Activated CD4-positive, alpha-beta memory T cell treated with anti-CD3 and anti-CD28 coated beads, Interleukin-2, amount 10 ng/mL, durations not matched to agents 7 days and 5 days (primary cell): ENCODE measurements around the gene FLYWCH1. TPM values are rescaled to one million over a fixed set of nuclear protein-coding genes. Genes with fewer than 3 reads are reported as not detected.

Experiments
- CTCF ChIA-PET: fragments of 350-600 bp; sonication (Branson Sonifier 250); formaldehyde crosslinking; loops from one replicate; lab custom pipeline; 2021; ENCODE audit warnings: antibody characterized with exemption, inconsistent platforms; lab: Charles Lee
- POLR2A ChIA-PET: fragments of 350-600 bp; sonication (Branson Sonifier 250); formaldehyde crosslinking; loops from one replicate; lab custom pipeline; 2021; ENCODE audit warnings: antibody characterized with exemption; lab: Charles Lee
- DNase-seq: peaks from one replicate; pipeline ENCODE4 v3.0.0-alpha.2; 2020
- H3K27ac Mint-ChIP-seq: one replicate; pipeline ENCODE4 v1.8.0; 2021; ENCODE audit warnings: mild to moderate bottlenecking, mixed read lengths
- H3K27me3 Mint-ChIP-seq: one replicate; pipeline ENCODE4 v1.8.0; 2021; ENCODE audit warnings: mixed read lengths
- H3K36me3 Mint-ChIP-seq: one replicate; pipeline ENCODE4 v1.8.0; 2021; ENCODE audit warnings: low read depth, mixed read lengths
- H3K4me1 Mint-ChIP-seq: one replicate; pipeline ENCODE4 v1.8.0; 2021; ENCODE audit warnings: mixed read lengths
- H3K4me3 Mint-ChIP-seq: one replicate; pipeline ENCODE4 v1.8.0; 2021; ENCODE audit warnings: mild to moderate bottlenecking, mixed read lengths
- H3K9me3 Mint-ChIP-seq: one replicate; pipeline ENCODE4 v1.8.0; 2021; ENCODE audit warnings: mixed read lengths
- total RNA-seq, 2 experiments: library from RNA; stranded (reverse); gene quantifications; one replicate each; pipeline ENCODE4 v1.2.3, GENCODE V29; 2021

Gene FLYWCH1
- total RNA-seq, 2 experiments from 2014 or later, result 75.2 to 80.8 TPM

GRCh38 chr16:2881783-2882649 is 29.7 kb upstream of the FLYWCH1 start:
- H3K27me3 Mint-ChIP-seq, result no peaks in the 10 kb centered on the region
- no peaks in the 10 kb centered on the region for H3K36me3 Mint-ChIP-seq
- ChIA-PET POLR2A (interaction anchor here (0.6 to 5.1 kb wide), 11 partner anchors 12 to 129 kb away, joined by 3 to 29 read pairs (median 4); partner anchors contain the start of genes FLYWCH1 and SRRM2), CTCF (interaction anchor here (0.8 to 4.1 kb wide), 13 partner anchors 10 to 269 kb away, joined by 3 to 30 read pairs (median 6); no protein-coding TSS in a partner anchor)
- peaks cover 19% of the 10 kb centered on the region for H3K4me1 Mint-ChIP-seq
- no peaks in the 10 kb centered on the region for H3K9me3 Mint-ChIP-seq
- H3K27ac Mint-ChIP-seq, result peak overlapping the region; percentile 89
- DNase-seq, result peak; percentile 51
- peak overlapping the region; percentile 84 for H3K4me3 Mint-ChIP-seq

- peaks cover 19% of the 10 kb centered on the region for H3K4me1 Mint-ChIP-seq
- DNase-seq, result peak; percentile 100
- POLR2A ChIA-PET, result interaction anchor here (0.6 to 5.1 kb wide), 16 partner anchors 12 to 131 kb away, joined by 3 to 29 read pairs (median 4); partner anchors contain the start of genes FLYWCH1 and SRRM2
- H3K36me3 Mint-ChIP-seq, result no peaks in the 10 kb centered on the region
- peak within 1 kb of the TSS; percentile 84 for H3K4me3 Mint-ChIP-seq
- CTCF ChIA-PET, result interaction anchor here (0.7 to 4.1 kb wide), 16 partner anchors 8 to 268 kb away, joined by 3 to 30 read pairs (median 6); partner anchors contain the start of genes FLYWCH1 and PKMYT1
- H3K27ac Mint-ChIP-seq, result peak within 1 kb of the TSS; percentile 89
- no peaks in the 10 kb centered on the region for H3K27me3 Mint-ChIP-seq
- H3K9me3 Mint-ChIP-seq, result no peaks in the 10 kb centered on the region
Measured at GRCh38 chr16:2882650-2883457, 28.9 kb upstream of the FLYWCH1 start, which contains the start of gene FLYWCH2. FLYWCH2 (plus strand) TSS chr16:2883215; CDS start chr16:2896450, 13,235 bp downstream.

GRCh38 chr16:2883458-2883908 is 28.2 kb upstream of the FLYWCH1 start:
- peaks cover under 1% of the 10 kb centered on the region for H3K36me3 Mint-ChIP-seq
- no peaks in the 10 kb centered on the region for H3K27me3 Mint-ChIP-seq
- H3K9me3 Mint-ChIP-seq, result no peaks in the 10 kb centered on the region
- peaks cover 19% of the 10 kb centered on the region for H3K4me1 Mint-ChIP-seq
- H3K27ac Mint-ChIP-seq, result peak overlapping the region; percentile 71
- POLR2A ChIA-PET, result interaction anchor here (0.9 to 5.1 kb wide), 12 partner anchors 12 to 132 kb away, joined by 3 to 29 read pairs (median 6); partner anchors contain the start of gene FLYWCH1
- CTCF ChIA-PET, result interaction anchor here (0.7 to 4.1 kb wide), 13 partner anchors 9 to 120 kb away, joined by 3 to 30 read pairs (median 7); partner anchors contain the start of genes FLYWCH1 and PKMYT1
- DNase-seq, result peak; percentile 25
- H3K4me3 Mint-ChIP-seq, result peak overlapping the region; percentile 84

- Mint-ChIP-seq H3K27me3 (no peaks in the 10 kb centered on the region), H3K36me3 (peaks cover 4% of the 10 kb centered on the region), H3K4me3 (peak overlapping the region; percentile 84), H3K27ac (peak overlapping the region; percentile 71), H3K4me1 (peaks cover 19% of the 10 kb centered on the region), H3K9me3 (no peaks in the 10 kb centered on the region)
- CTCF ChIA-PET, result interaction anchor here (0.6 to 4.1 kb wide), 9 partner anchors 12 to 81 kb away, joined by 3 to 30 read pairs (median 14); partner anchors contain the start of gene FLYWCH1
- DNase-seq, result no peak
- POLR2A ChIA-PET, result interaction anchor here (1.2 to 5.1 kb wide), 5 partner anchors 14 to 62 kb away, joined by 3 to 29 read pairs (median 11); partner anchors contain the start of gene FLYWCH1
Measured at GRCh38 chr16:2884041-2884451, 27.7 kb upstream of the FLYWCH1 start.

- no peak overlapping the region for H3K27ac Mint-ChIP-seq
Measured at GRCh38 chr16:2894231-2894630, 17.5 kb upstream of the FLYWCH1 start.

DNA sequence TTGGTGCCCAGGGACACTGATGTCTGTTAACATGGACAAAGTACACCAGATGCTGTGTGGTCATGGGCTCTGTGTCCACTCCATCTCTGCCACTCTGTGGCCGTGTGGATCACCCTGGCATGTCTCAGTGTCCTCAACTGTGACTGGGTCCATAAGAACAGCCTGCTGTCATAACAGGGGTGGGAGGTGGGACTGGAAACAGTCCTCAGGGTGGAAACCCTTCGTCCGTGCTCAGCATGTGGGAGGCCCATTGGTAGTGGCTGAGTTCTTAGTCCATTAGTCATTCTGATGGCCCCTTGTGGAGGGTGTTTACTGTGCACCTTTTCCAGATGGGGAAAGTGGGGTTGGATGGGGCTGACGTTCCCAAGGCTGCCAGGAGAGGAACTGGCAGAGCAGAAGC is 15.9 kb upstream of the FLYWCH1 start:
- ChIA-PET POLR2A (interaction anchor here (1.1 kb wide), 1 partner anchor 13 kb away, joined by 3 read pairs; the partner anchor contains the start of gene FLYWCH2), CTCF (no interaction called here)
- Mint-ChIP-seq H3K36me3 (no peaks in the 10 kb centered on the region), H3K27me3 (no peaks in the 10 kb centered on the region), H3K27ac (no peak overlapping the region), H3K4me3 (no peak overlapping the region), H3K9me3 (no peaks in the 10 kb centered on the region), H3K4me1 (no peaks in the 10 kb centered on the region)
- DNase-seq, result no peak

More at GRCh38 chr16:2894231-2894630, 17.5 kb upstream of the FLYWCH1 start:
- H3K4me1 Mint-ChIP-seq, result no peaks in the 10 kb centered on the region
- no peaks in the 10 kb centered on the region for H3K27me3 Mint-ChIP-seq
- H3K36me3 Mint-ChIP-seq, result no peaks in the 10 kb centered on the region
- H3K4me3 Mint-ChIP-seq, result no peak overlapping the region
- CTCF ChIA-PET, result no interaction called here
- DNase-seq, result no peak
- POLR2A ChIA-PET, result no interaction called here
- no peaks in the 10 kb centered on the region for H3K9me3 Mint-ChIP-seq

DNA sequence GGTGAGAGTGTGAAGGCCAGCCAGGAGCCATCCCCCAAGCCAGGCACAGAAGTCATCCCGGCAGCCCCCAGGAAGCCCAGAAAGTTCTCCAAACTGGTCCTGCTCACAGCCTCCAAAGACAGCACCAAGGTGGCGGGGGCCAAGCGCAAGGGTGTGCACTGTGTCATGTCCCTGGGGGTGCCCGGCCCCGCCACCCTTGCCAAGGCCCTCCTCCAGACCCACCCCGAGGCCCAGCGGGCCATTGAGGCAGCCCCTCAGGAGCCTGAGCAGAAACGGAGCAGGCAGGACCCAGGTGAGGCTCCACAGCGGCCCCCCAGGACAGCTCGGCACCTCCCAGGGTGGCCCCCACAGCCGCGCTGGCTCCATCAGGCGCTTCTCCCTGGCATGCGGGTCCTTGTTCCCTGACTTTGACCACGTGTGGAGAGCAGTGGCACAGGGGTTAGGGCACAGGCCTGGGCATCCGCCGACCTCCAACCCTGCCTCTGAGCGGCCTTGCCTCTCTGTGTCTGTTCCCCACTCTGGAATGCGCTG is 15.2 kb upstream of the FLYWCH1 start:
- CTCF ChIA-PET, result no interaction called here
- H3K27me3 Mint-ChIP-seq, result no peaks in the 10 kb centered on the region
- POLR2A ChIA-PET, result no interaction called here
- no peaks in the 10 kb centered on the region for H3K9me3 Mint-ChIP-seq
- no peaks in the 10 kb centered on the region for H3K36me3 Mint-ChIP-seq
- no peak overlapping the region for H3K4me3 Mint-ChIP-seq
- no peak overlapping the region for H3K27ac Mint-ChIP-seq
- H3K4me1 Mint-ChIP-seq, result no peaks in the 10 kb centered on the region
- DNase-seq, result no peak

- Mint-ChIP-seq H3K4me3 (no peak overlapping the region), H3K36me3 (no peaks in the 10 kb centered on the region), H3K9me3 (no peaks in the 10 kb centered on the region), H3K27me3 (no peaks in the 10 kb centered on the region), H3K4me1 (no peaks in the 10 kb centered on the region), H3K27ac (no peak overlapping the region)
- DNase-seq, result no peak
- ChIA-PET CTCF (no interaction called here), POLR2A (no interaction called here)
Measured at GRCh38 chr16:2897110-2897509, 14.6 kb upstream of the FLYWCH1 start.

DNA sequence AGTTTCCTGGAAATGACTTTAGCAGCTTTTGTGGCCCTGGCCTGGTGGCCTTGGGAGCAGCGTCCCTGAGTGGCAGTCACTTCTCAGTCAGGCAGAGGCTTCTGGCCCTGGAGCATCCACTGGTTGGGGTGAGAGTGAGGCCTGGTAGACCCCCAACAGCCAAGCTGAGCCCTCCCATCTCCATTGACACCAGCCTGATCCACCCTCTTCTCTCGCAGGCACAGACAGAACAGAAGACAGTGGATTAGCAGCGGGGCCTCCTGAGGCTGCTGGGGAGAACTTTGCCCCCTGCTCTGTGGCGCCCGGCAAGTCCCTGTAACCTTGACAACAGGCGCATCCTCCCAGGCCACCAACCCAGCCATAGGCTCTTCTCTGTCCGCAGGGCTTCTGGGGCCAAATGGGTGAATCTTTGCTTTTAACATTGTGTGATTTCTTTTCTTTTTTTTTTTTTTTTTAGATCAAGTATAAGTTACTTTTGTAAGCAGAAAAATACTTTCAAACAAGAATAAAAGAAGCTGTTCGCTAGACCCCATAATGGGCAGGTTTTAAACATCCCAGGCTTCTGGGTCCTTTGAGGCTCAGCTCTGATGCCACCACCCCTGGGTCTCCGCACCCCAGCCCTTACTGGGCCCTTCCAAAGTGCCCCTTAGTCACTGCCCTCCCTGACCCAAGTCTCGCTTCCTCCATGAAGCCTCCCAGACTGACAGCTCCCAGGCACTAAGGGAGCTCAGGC is 12.7 kb upstream of the FLYWCH1 start:
- H3K36me3 Mint-ChIP-seq, result no peaks in the 10 kb centered on the region

GRCh38 chr16:2899564-2900072 is 12.1 kb upstream of the FLYWCH1 start:
- ChIA-PET POLR2A (interaction anchor here (1.2 kb wide), 1 partner anchor 12 kb away, joined by 4 read pairs; the partner anchor contains the start of gene FLYWCH1), CTCF (interaction anchor here (0.6 to 1.2 kb wide), 5 partner anchors 17 to 129 kb away, joined by 3 to 4 read pairs (median 3); partner anchors contain the start of gene FLYWCH2)
- H3K4me3 Mint-ChIP-seq, result no peak overlapping the region
- no peaks in the 10 kb centered on the region for H3K27me3 Mint-ChIP-seq
- H3K27ac Mint-ChIP-seq, result no peak overlapping the region
- H3K4me1 Mint-ChIP-seq, result peaks cover 7% of the 10 kb centered on the region
- no peaks in the 10 kb centered on the region for H3K36me3 Mint-ChIP-seq
- H3K9me3 Mint-ChIP-seq, result no peaks in the 10 kb centered on the region
- DNase-seq, result no peak

More for the DNA sequence above, 12.7 kb upstream of the FLYWCH1 start:
- H3K4me1 Mint-ChIP-seq, result peaks cover 5% of the 10 kb centered on the region
- H3K4me3 Mint-ChIP-seq, result no peak overlapping the region
- no peak overlapping the region for H3K27ac Mint-ChIP-seq
- ChIA-PET POLR2A (interaction anchor here (1.2 kb wide), 1 partner anchor 13 kb away, joined by 4 read pairs; the partner anchor contains the start of gene FLYWCH1), CTCF (interaction anchor here (0.6 to 1.2 kb wide), 5 partner anchors 17 to 130 kb away, joined by 3 to 4 read pairs (median 3); partner anchors contain the start of gene FLYWCH2)
- H3K9me3 Mint-ChIP-seq, result no peaks in the 10 kb centered on the region
- H3K27me3 Mint-ChIP-seq, result no peaks in the 10 kb centered on the region
- no peak for DNase-seq

DNA sequence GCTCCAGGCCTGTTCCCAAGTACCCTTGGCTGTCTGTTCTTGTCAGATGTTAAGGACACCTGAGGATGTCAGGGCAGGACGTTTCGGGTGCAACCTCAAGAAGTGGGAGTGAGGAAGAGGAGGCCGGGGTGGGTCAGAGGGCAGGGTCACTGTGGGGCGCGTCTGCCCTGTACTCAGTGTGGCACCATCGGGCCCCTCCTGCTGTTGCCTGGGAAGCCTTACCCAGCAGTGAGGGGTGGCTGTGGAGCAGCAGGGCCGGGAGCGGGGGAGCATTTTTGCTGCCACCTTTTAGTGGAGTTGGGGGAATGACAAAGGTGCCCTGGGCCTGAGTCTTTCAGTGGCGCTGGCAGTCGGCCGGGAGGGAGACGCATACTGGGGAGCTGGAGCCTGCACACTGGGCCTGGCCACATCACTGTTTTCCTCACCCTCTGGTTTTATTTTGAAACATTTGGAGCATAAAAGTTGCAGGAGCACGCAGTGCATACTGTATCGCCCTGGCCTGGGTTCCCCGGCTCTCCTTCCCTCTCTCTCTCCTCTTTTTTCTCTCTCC is 11.1 kb upstream of the FLYWCH1 start:
- no peaks in the 10 kb centered on the region for H3K36me3 Mint-ChIP-seq
- CTCF ChIA-PET, result interaction anchor here (1.0 to 1.1 kb wide), 2 partner anchors 14 to 18 kb away, joined by 3 to 4 read pairs; partner anchors contain the start of gene FLYWCH2

More for the DNA sequence above, 11.1 kb upstream of the FLYWCH1 start:
- Mint-ChIP-seq H3K9me3 (no peaks in the 10 kb centered on the region), H3K27ac (no peak overlapping the region), H3K4me3 (no peak overlapping the region), H3K27me3 (no peaks in the 10 kb centered on the region), H3K4me1 (peaks cover 7% of the 10 kb centered on the region)
- DNase-seq, result no peak
- POLR2A ChIA-PET, result no interaction called here
